Stimulated activated CD8-positive, alpha-beta memory T cell treated with anti-CD3 and anti-CD28 coated beads, Interleukin-2, amount 100 ng/mL, for 1 hour (primary cell): ENCODE results near the gene HNMT.
"Not testable (repeated sequence)": the region's sequence is repeated elsewhere in the genome, so short reads cannot be mapped to it uniquely, and the experiment has no call there.

ENCODE experiments used
- DNase-seq, 2 donors: peaks; one replicate each; pipeline ENCODE4 v3.0.0-alpha.2; 2020; ENCODE audit warnings: low read depth in 2 of 2

HNMT gene

GRCh38 chr2:138043588-138043987, 79.3 kb downstream of the HNMT start:
- not testable (repeated sequence) for DNase-seq

DNA sequence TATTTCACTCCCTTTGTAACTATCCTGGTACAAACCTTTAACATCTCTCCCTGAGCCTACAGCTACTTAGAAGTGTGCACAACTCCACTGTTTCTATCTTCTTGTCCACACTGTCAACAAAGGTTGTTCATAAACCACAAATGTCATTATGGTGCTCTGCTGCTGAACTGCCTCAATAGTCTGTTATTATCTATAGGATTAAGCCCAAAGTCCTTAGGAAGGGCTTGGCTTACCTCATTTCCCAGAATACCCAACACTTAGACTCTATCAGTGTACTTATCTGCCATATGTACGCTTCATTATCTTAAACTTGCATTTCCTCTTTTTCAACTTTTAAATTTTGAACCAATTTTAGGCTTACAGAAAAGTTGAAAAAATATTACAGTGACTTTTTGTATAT, 94.2 kb downstream of the HNMT start:
- DNase-seq: no peak

DNA sequence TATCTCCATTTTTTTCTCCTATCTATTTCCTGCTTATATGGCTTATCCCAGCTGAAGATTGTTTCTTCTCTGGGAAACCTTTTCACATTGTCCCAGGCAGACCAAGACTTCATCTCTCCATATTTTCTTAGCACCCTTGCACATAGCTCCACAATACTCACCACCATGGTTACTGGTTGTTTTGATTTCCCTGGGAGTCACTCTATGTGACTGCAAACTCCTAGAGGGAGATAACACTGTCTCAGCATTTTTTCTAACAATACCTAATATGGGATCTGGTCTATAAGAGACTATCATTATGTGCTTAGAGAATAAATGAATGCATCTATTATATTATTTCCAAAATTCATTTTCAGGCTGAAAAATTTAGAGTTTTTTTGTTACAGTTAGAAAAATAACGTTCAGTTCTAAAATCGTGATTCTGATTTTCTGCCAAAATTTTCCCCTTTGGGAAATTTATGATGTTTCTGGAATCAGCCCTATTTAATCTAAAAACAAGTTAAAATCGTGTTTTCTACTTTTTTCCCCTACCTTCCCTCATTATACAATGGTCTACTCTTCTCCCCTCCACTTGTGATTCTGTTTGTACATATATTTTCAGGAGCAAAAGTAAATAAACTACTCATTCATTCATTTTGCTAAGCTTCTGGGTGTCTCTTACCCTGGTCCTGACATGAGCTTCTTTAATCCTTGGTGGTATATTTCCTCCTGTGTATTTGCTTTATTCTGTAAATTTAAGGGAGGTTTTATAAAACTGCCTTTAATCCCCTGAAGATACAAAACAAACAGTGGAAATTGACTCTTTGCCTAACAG, 95.4 kb downstream of the HNMT start:
- DNase-seq: no peak

GRCh38 chr2:138060301-138060635, 96.0 kb downstream of the HNMT start:
- DNase-seq: no peak

DNA sequence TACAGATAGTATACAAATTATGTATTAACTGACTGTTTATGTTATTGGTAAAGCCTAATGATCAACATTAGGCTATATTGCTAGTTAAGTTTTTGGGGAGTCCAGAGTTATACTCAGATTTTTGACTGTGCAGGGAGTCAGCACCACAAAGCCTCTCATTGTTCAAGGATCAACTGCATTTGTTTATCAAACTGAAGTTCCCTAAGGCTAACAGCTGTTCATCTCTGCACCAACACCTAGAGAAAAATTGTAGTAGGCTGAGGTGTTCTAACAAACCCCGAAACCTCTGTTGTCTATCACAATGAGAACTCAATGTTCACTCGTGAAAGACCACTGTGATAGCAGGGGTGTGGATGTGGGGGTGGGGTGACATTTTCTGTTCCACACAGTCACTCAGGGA, 97.7 kb downstream of the HNMT start:
- no peak for DNase-seq

DNA sequence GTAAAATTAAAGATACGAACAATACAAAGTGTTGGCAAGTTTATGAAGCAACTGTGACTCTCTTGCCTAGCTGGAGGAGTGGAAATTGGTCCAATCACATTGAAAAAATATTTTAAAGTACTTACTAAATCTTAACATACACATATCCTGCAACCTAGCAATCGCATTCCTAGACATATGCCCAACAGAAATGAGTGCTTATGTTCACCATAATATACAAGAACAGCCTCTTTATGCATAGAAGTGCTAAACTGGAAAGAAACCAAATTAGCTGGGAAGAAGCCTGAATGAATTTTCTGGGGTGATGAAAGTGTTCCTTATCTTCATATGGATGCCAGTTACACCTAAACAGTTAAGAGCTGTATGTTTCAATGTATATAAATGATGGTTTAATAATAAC, 98.9 kb downstream of the HNMT start:
- DNase-seq: no peak
